GM23338 (cell line): ENCODE results near the gene FAM170A. TPM values are rescaled to one million over a fixed set of nuclear protein-coding genes. Genes with fewer than 3 reads are reported as not detected.

ENCODE experiments used
- ATAC-seq: fragments of 200-7000 bp; cut with Tn5 transposase; 3 replicates; pipeline ENCODE4 v1.9.1; 2020
- DNase-seq: peaks from one replicate; pipeline ENCODE4 v3.0.0-alpha.2; 2015; ENCODE audit warnings: low spot score
- H2AFZ ChIP-seq: fragments of 200-600 bp; sonication (generic); 2 replicates; pipeline ENCODE4 v1.8.0; 2016; ENCODE audit warnings: antibody characterized with exemption, mild to moderate bottlenecking, moderate library complexity
- H3F3A ChIP-seq: fragments of 200-600 bp; sonication (generic); replicated peaks from 2 replicates; pipeline ENCODE4 v1.8.0; 2017; ENCODE audit warnings: antibody characterized with exemption, mixed run types, low read depth
- H3K27ac ChIP-seq: fragments of 200-600 bp; sonication (generic); 2 replicates; pipeline ENCODE4 v1.6.1; 2016; ENCODE audit warnings: low read depth
- H3K27me3 ChIP-seq: fragments of 200-600 bp; sonication (generic); 2 replicates; pipeline ENCODE4 v1.8.0; 2016; ENCODE audit warnings: mild to moderate bottlenecking, mixed run types, moderate library complexity; ENCODE audit not compliant: insufficient read depth
- H3K36me3 ChIP-seq: fragments of 200-600 bp; sonication (generic); 2 replicates; pipeline ENCODE4 v1.8.0; 2016; ENCODE audit warnings: mild to moderate bottlenecking; ENCODE audit not compliant: insufficient read depth
- H3K4me1 ChIP-seq: fragments of 200-600 bp; sonication (generic); 2 replicates; pipeline ENCODE4 v1.8.0; 2016; ENCODE audit warnings: mild to moderate bottlenecking, moderate library complexity; ENCODE audit not compliant: insufficient read depth
- H3K4me2 ChIP-seq: fragments of 200-600 bp; sonication (generic); 2 replicates; pipeline ENCODE4 v1.7.1; 2017; ENCODE audit warnings: mixed run types
- H3K4me3 ChIP-seq: fragments of 200-600 bp; sonication (generic); 2 replicates; pipeline ENCODE4 v1.6.1; 2016; ENCODE audit warnings: mixed run types
- H3K79me2 ChIP-seq: fragments of 200-600 bp; sonication (generic); replicated peaks from 2 replicates; pipeline ENCODE4 v1.8.0; 2017; ENCODE audit warnings: mild to moderate bottlenecking; ENCODE audit not compliant: insufficient read depth
- H3K9me2 ChIP-seq: fragments of 200-600 bp; sonication (generic); 2 replicates; pipeline ENCODE4 v1.8.0; 2017; ENCODE audit not compliant: insufficient read depth
- H4K20me1 ChIP-seq: fragments of 200-600 bp; sonication (generic); replicated peaks from 2 replicates; pipeline ENCODE4 v1.8.0; 2017; ENCODE audit warnings: mild to moderate bottlenecking; ENCODE audit not compliant: insufficient read depth
- H3K27ac Mint-ChIP-seq: 2 replicates; pipeline ENCODE4 v1.8.0; 2020; ENCODE audit warnings: inconsistent platforms, mild to moderate bottlenecking, moderate library complexity, mixed read lengths
- H3K27me3 Mint-ChIP-seq: 3 replicates; pipeline ENCODE4 v1.8.0; 2022; ENCODE audit warnings: low read depth, mild to moderate bottlenecking, moderate library complexity, mixed read lengths, inconsistent platforms; ENCODE audit not compliant: insufficient read depth, poor library complexity
- H3K36me3 Mint-ChIP-seq: 3 replicates; pipeline ENCODE4 v1.8.0; 2021; ENCODE audit warnings: low read depth, mild to moderate bottlenecking, inconsistent platforms, moderate library complexity, mixed read lengths
- H3K4me1 Mint-ChIP-seq: 3 replicates; pipeline ENCODE4 v1.8.0; 2020; ENCODE audit warnings: mild to moderate bottlenecking, inconsistent platforms, mixed read lengths
- H3K4me3 Mint-ChIP-seq: 3 replicates; pipeline ENCODE4 v1.8.0; 2021; ENCODE audit warnings: moderate library complexity, mild to moderate bottlenecking, inconsistent platforms, mixed read lengths
- H3K9me3 Mint-ChIP-seq: 3 replicates; pipeline ENCODE4 v1.8.0; 2020; ENCODE audit warnings: moderate library complexity, mild to moderate bottlenecking, inconsistent platforms, mixed read lengths
- CREB1 ChIP-seq: fragments of 250-450 bp; sonication (Bioruptor Pico); IDR thresholded peaks from 2 replicates; pipeline ENCODE4 v1.5.0; 2020; ENCODE audit warnings: low read depth, mild to moderate bottlenecking, moderate library complexity
- EZH2 ChIP-seq: fragments of 200-600 bp; sonication (generic); IDR thresholded peaks from one replicate; pipeline ENCODE4 v1.8.0; 2017; ENCODE audit warnings: antibody characterized with exemption, mild to moderate bottlenecking, low read depth; ENCODE audit not compliant: unreplicated experiment
- EZH2phosphoT487 ChIP-seq: fragments of 200-600 bp; sonication (generic); IDR thresholded peaks from one replicate; pipeline ENCODE4 v1.8.1; 2018; ENCODE audit warnings: antibody characterized with exemption; ENCODE audit not compliant: unreplicated experiment
- JUNB ChIP-seq: IDR thresholded peaks from one replicate; pipeline ENCODE4 v1.6.1; 2016; ENCODE audit warnings: antibody characterized with exemption; ENCODE audit not compliant: unreplicated experiment
- NANOG ChIP-seq: IDR thresholded peaks from 2 replicates; pipeline ENCODE4 v1.6.1; 2016; ENCODE audit warnings: antibody characterized with exemption, borderline replicate concordance
- POLR2AphosphoS5 ChIP-seq: IDR thresholded peaks from 2 replicates; pipeline ENCODE4 v1.6.1; 2016; ENCODE audit warnings: antibody characterized with exemption, low read depth
- STAT1 ChIP-seq: IDR thresholded peaks from one replicate; pipeline ENCODE4 v1.6.1; 2016; ENCODE audit warnings: antibody characterized with exemption; ENCODE audit not compliant: unreplicated experiment
- ZNF114 ChIP-seq: fragments of 250-450 bp; sonication (Bioruptor Pico); IDR thresholded peaks from 2 replicates; pipeline ENCODE4 v1.5.0; 2020; ENCODE audit warnings: mild to moderate bottlenecking, moderate library complexity
- ZNF331 ChIP-seq: fragments of 250-450 bp; sonication (Bioruptor Pico); IDR thresholded peaks from 2 replicates; pipeline ENCODE4 v1.5.0; 2020; ENCODE audit warnings: low read depth, mild to moderate bottlenecking, moderate library complexity
- polyA plus RNA-seq: library from polyadenylated mRNA; unstranded; fragments of >200 nt; fragmentation: Nextera tagmentation; extraction: Ambion mirVana; gene quantifications from 2 replicates; pipeline ENCODE4 v1.2.1, GENCODE V29; 2016
- total RNA-seq: library from RNA; depleted of rRNA; stranded (reverse); fragments of >200 nt; shearing (Covaris generic); gene quantifications from 2 replicates; pipeline ENCODE4 v1.2.3, GENCODE V29; 2014
- TF ChIP-seq, protein P1 (sequence below): IDR thresholded peaks from 2 replicates; pipeline ENCODE4 v1.6.1; 2016; ENCODE audit warnings: antibody characterized with exemption
- TF ChIP-seq, protein P2 (sequence below): fragments of 250-450 bp; sonication (Bioruptor Pico); IDR thresholded peaks from 2 replicates; pipeline ENCODE4 v1.5.0; 2020; ENCODE audit warnings: mild to moderate bottlenecking, moderate library complexity
- TF ChIP-seq, protein P3 (sequence below): IDR thresholded peaks from one replicate; pipeline ENCODE4 v1.6.1; 2018; ENCODE audit warnings: antibody characterized with exemption; ENCODE audit not compliant: unreplicated experiment
- TF ChIP-seq, protein P4 (sequence below), 2 experiments: fragments of 200-600 bp in 1 of 2; sonication (generic) in 1 of 2; conservative IDR thresholded peaks; 2 replicates each; pipeline versions ENCODE4 v1.5.1 to v1.6.1; 2016 to 2017; ENCODE audit warnings: antibody characterized with exemption in 2 of 2, low read depth in 2 of 2, mild to moderate bottlenecking in 2 of 2, moderate library complexity in 1 of 2

Gene FAM170A
- total and polyA plus RNA-seq, 2 experiments from 2014 or later: not detected

DNA sequence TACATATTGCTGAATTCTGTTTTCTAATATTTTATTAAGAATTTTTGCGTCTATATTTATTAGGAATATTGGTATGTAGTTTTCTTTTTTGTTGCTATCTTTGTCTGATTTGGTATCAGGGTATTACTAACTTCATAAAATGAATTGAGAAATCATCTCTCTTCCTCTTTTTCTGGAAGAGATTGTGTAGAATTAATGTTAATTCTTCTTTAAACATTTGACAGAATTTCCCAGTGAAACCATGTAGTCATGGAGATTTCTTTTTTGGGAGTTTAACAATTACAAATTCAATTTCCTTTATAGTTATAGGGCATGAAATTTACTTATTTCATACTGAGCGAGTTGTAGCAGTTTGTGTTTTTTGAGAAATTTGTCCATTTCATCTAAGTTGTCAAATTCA lies 3.3 kb upstream of the FAM170A start:
- Mint-ChIP-seq H3K9me3 (no peaks in the 10 kb centered on the region), H3K36me3 (no peaks in the 10 kb centered on the region), H3K4me3 (no peak overlapping the region), H3K27me3 (peaks cover 4% of the 10 kb centered on the region), H3K27ac (no peak overlapping the region), H3K4me1 (peaks cover 5% of the 10 kb centered on the region; the same call in 2 of the 3 replicates)
- H3K36me3 ChIP-seq: no peaks in the 10 kb centered on the region
- no peak for DNase-seq
- TF ChIP-seq EZH2: no peak
- TF ChIP-seq EZH2phosphoT487: no peak
- TF ChIP-seq POLR2AphosphoS5: no peak
- TF ChIP-seq, protein P1, sequence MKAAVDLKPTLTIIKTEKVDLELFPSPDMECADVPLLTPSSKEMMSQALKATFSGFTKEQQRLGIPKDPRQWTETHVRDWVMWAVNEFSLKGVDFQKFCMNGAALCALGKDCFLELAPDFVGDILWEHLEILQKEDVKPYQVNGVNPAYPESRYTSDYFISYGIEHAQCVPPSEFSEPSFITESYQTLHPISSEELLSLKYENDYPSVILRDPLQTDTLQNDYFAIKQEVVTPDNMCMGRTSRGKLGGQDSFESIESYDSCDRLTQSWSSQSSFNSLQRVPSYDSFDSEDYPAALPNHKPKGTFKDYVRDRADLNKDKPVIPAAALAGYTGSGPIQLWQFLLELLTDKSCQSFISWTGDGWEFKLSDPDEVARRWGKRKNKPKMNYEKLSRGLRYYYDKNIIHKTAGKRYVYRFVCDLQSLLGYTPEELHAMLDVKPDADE: no peak
- TF ChIP-seq STAT1: no peak
- no peak for TF ChIP-seq ZNF114
- no peak for TF ChIP-seq NANOG
- TF ChIP-seq, protein P2, sequence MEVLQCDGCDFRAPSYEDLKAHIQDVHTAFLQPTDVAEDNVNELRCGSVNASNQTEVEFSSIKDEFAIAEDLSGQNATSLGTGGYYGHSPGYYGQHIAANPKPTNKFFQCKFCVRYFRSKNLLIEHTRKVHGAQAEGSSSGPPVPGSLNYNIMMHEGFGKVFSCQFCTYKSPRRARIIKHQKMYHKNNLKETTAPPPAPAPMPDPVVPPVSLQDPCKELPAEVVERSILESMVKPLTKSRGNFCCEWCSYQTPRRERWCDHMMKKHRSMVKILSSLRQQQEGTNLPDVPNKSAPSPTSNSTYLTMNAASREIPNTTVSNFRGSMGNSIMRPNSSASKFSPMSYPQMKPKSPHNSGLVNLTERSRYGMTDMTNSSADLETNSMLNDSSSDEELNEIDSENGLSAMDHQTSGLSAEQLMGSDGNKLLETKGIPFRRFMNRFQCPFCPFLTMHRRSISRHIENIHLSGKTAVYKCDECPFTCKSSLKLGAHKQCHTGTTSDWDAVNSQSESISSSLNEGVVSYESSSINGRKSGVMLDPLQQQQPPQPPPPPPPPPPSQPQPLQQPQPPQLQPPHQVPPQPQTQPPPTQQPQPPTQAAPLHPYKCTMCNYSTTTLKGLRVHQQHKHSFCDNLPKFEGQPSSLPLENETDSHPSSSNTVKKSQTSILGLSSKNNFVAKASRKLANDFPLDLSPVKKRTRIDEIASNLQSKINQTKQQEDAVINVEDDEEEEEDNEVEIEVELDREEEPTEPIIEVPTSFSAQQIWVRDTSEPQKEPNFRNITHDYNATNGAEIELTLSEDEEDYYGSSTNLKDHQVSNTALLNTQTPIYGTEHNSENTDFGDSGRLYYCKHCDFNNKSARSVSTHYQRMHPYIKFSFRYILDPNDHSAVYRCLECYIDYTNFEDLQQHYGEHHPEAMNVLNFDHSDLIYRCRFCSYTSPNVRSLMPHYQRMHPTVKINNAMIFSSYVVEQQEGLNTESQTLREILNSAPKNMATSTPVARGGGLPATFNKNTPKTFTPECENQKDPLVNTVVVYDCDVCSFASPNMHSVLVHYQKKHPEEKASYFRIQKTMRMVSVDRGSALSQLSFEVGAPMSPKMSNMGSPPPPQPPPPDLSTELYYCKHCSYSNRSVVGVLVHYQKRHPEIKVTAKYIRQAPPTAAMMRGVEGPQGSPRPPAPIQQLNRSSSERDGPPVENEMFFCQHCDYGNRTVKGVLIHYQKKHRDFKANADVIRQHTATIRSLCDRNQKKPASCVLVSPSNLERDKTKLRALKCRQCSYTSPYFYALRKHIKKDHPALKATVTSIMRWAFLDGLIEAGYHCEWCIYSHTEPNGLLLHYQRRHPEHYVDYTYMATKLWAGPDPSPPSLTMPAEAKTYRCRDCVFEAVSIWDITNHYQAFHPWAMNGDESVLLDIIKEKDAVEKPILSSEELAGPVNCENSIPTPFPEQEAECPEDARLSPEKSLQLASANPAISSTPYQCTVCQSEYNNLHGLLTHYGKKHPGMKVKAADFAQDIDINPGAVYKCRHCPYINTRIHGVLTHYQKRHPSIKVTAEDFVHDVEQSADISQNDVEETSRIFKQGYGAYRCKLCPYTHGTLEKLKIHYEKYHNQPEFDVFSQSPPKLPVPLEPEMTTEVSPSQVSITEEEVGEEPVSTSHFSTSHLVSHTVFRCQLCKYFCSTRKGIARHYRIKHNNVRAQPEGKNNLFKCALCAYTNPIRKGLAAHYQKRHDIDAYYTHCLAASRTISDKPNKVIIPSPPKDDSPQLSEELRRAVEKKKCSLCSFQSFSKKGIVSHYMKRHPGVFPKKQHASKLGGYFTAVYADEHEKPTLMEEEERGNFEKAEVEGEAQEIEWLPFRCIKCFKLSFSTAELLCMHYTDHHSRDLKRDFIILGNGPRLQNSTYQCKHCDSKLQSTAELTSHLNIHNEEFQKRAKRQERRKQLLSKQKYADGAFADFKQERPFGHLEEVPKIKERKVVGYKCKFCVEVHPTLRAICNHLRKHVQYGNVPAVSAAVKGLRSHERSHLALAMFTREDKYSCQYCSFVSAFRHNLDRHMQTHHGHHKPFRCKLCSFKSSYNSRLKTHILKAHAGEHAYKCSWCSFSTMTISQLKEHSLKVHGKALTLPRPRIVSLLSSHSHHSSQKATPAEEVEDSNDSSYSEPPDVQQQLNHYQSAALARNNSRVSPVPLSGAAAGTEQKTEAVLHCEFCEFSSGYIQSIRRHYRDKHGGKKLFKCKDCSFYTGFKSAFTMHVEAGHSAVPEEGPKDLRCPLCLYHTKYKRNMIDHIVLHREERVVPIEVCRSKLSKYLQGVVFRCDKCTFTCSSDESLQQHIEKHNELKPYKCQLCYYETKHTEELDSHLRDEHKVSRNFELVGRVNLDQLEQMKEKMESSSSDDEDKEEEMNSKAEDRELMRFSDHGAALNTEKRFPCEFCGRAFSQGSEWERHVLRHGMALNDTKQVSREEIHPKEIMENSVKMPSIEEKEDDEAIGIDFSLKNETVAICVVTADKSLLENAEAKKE (CRISPR knock-in tag): no peak
- no peak for TF ChIP-seq CREB1 (CRISPR knock-in tag)
- no peak for TF ChIP-seq ZNF331 (CRISPR knock-in tag)
- TF ChIP-seq, protein P3, sequence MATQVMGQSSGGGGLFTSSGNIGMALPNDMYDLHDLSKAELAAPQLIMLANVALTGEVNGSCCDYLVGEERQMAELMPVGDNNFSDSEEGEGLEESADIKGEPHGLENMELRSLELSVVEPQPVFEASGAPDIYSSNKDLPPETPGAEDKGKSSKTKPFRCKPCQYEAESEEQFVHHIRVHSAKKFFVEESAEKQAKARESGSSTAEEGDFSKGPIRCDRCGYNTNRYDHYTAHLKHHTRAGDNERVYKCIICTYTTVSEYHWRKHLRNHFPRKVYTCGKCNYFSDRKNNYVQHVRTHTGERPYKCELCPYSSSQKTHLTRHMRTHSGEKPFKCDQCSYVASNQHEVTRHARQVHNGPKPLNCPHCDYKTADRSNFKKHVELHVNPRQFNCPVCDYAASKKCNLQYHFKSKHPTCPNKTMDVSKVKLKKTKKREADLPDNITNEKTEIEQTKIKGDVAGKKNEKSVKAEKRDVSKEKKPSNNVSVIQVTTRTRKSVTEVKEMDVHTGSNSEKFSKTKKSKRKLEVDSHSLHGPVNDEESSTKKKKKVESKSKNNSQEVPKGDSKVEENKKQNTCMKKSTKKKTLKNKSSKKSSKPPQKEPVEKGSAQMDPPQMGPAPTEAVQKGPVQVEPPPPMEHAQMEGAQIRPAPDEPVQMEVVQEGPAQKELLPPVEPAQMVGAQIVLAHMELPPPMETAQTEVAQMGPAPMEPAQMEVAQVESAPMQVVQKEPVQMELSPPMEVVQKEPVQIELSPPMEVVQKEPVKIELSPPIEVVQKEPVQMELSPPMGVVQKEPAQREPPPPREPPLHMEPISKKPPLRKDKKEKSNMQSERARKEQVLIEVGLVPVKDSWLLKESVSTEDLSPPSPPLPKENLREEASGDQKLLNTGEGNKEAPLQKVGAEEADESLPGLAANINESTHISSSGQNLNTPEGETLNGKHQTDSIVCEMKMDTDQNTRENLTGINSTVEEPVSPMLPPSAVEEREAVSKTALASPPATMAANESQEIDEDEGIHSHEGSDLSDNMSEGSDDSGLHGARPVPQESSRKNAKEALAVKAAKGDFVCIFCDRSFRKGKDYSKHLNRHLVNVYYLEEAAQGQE: no peak
- TF ChIP-seq, protein P4, sequence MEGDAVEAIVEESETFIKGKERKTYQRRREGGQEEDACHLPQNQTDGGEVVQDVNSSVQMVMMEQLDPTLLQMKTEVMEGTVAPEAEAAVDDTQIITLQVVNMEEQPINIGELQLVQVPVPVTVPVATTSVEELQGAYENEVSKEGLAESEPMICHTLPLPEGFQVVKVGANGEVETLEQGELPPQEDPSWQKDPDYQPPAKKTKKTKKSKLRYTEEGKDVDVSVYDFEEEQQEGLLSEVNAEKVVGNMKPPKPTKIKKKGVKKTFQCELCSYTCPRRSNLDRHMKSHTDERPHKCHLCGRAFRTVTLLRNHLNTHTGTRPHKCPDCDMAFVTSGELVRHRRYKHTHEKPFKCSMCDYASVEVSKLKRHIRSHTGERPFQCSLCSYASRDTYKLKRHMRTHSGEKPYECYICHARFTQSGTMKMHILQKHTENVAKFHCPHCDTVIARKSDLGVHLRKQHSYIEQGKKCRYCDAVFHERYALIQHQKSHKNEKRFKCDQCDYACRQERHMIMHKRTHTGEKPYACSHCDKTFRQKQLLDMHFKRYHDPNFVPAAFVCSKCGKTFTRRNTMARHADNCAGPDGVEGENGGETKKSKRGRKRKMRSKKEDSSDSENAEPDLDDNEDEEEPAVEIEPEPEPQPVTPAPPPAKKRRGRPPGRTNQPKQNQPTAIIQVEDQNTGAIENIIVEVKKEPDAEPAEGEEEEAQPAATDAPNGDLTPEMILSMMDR (conservative IDR thresholded peaks at IDR 0.05; ENCODE audit: low read depth in 2 of 2): no peak
- TF ChIP-seq JUNB: no peak
- H3F3A ChIP-seq: no peaks in the 10 kb centered on the region
- no peak overlapping the region for H3K27ac ChIP-seq
- no peak for ATAC-seq
- H2AFZ ChIP-seq: no peak overlapping the region
- no peaks in the 10 kb centered on the region for H3K27me3 ChIP-seq
- H3K4me3 ChIP-seq: no peak overlapping the region
- H3K9me2 ChIP-seq: no peaks in the 10 kb centered on the region
- no peaks in the 10 kb centered on the region for H3K4me1 ChIP-seq
- H4K20me1 ChIP-seq: no peaks in the 10 kb centered on the region
- H3K4me2 ChIP-seq: no peak overlapping the region
- H3K79me2 ChIP-seq: no peaks in the 10 kb centered on the region
